ENCODE measurements around the gene GALNTL6. TPM values are rescaled to one million over a fixed set of nuclear protein-coding genes. Genes with fewer than 3 reads are reported as not detected.

The GALNTL6 gene
- total and polyA plus RNA-seq, 3 experiments from 2014 or later: not detected

DNA sequence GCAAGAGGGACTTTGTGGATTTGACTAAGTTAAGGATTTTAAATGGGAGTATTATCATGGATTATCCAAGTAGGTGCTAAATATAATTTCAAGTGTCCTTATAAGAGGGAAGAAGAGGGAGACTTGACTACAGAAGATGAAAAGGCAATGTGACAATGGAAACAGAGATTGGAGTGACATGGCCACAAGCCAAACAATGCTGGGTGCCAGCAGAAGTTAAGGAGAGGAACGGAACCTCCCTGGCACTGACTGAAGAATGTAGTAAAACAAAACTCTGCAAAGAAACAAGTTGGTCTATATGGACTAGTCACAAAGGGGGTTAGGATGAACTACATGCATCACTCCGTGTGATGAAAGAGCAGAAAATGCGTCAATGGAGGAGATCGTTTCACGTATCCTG lies 959.6 kb downstream of the GALNTL6 start:
- CTCF ChIA-PET: no interaction called here
- Mint-ChIP-seq H3K9me3 (peaks cover 0 to 9% (median 0%) of the 10 kb centered on the region in 5 donors), H3K27ac (no peak overlapping the region), H3K4me3 (no peak overlapping the region), H3K27me3 (no peaks in the 10 kb centered on the region), H3K4me1 (no peaks in the 10 kb centered on the region), H3K36me3 (no peaks in the 10 kb centered on the region)
- POLR2A ChIA-PET: no interaction called here
- Histone ChIP-seq H3K36me3 (ENCODE audit: insufficient read depth, low read length) (no peaks in the 10 kb centered on the region), H3K4me3 (ENCODE audit: low read length) (no peak overlapping the region), H3K9me3 (ENCODE audit: low read length) (no peaks in the 10 kb centered on the region), H3K27ac (ENCODE audit: low read depth, low read length) (no peak overlapping the region), H3K27me3 (ENCODE audit: insufficient read depth, low read length, poor library complexity, severe bottlenecking) (no peaks in the 10 kb centered on the region), H3K4me1 (ENCODE audit: insufficient read depth, low read length) (no peaks in the 10 kb centered on the region)
- no peak for DNase-seq

DNA sequence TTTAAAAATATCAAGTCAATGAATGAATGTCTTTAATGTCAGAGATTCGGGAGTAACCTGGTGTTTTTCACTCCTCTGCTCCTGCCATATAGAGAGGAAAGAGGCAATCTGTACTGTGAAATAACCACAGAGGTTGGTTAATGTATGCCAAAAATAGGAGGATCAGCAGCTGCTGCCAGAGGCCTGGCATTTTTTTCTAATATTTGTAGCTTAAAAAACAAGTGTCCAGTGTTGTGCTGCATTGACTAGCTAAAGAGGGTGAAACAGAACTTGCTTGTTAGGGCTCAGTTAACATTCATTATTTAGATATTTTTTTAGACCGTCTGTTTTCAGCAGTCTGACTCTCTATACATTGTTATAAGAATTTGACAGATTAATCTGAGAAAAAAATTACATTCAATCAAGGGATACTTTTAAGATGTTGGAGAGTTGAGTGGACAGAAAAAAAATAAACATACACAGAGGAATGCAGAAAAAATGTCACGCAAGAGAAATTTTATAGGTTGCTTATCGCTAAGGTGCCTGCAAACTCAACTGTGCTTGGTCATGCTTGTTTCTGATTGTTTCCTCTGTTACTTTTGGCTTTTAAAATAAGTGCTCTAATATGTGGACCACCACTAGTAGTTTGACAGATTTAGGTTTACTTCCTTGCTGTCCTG lies 963.1 kb downstream of the GALNTL6 start:
- H3K9me3 Mint-ChIP-seq: peaks cover 0 to 4% (median 2%) of the 10 kb centered on the region in 5 donors
- DNase-seq: no peak
- CTCF ChIA-PET: no interaction called here
- no peak overlapping the region for H3K27ac Mint-ChIP-seq
- H3K4me3 Mint-ChIP-seq: peak overlapping the region in 1 of 7 donors; percentile 27
- POLR2A ChIA-PET: no interaction called here
- H3K36me3 Mint-ChIP-seq: no peaks in the 10 kb centered on the region
- H3K27me3 Mint-ChIP-seq: no peaks in the 10 kb centered on the region
- no peaks in the 10 kb centered on the region for H3K4me1 Mint-ChIP-seq
- H3K27me3 ChIP-seq (ENCODE audit: insufficient read depth, low read length, poor library complexity, severe bottlenecking): no peaks in the 10 kb centered on the region
- no peaks in the 10 kb centered on the region for H3K9me3 ChIP-seq (ENCODE audit: low read length)
- H3K36me3 ChIP-seq (ENCODE audit: insufficient read depth, low read length): no peaks in the 10 kb centered on the region
- no peak overlapping the region for H3K27ac ChIP-seq (ENCODE audit: low read depth, low read length)
- H3K4me1 ChIP-seq (ENCODE audit: insufficient read depth, low read length): no peaks in the 10 kb centered on the region
- H3K4me3 ChIP-seq (ENCODE audit: low read length): no peak overlapping the region

- H3K4me3 ChIP-seq (ENCODE audit: low read length): no peak overlapping the region
- Mint-ChIP-seq H3K36me3 (no peaks in the 10 kb centered on the region), H3K4me1 (no peaks in the 10 kb centered on the region), H3K27me3 (no peaks in the 10 kb centered on the region), H3K9me3 (peaks cover 0 to 4% (median 0%) of the 10 kb centered on the region in 5 donors), H3K4me3 (no peak overlapping the region), H3K27ac (no peak overlapping the region)
- no peaks in the 10 kb centered on the region for H3K27me3 ChIP-seq (ENCODE audit: insufficient read depth, low read length, poor library complexity, severe bottlenecking)
- no peaks in the 10 kb centered on the region for H3K4me1 ChIP-seq (ENCODE audit: insufficient read depth, low read length)
- no peak overlapping the region for H3K27ac ChIP-seq (ENCODE audit: low read depth, low read length)
- no peaks in the 10 kb centered on the region for H3K36me3 ChIP-seq (ENCODE audit: insufficient read depth, low read length)
- ChIA-PET CTCF (interaction anchor here (0.6 kb wide), 1 partner anchor 298 kb away, joined by 3 read pairs; no protein-coding TSS in a partner anchor), POLR2A (no interaction called here)
- no peaks in the 10 kb centered on the region for H3K9me3 ChIP-seq (ENCODE audit: low read length)
- no peak for DNase-seq
Observed at GRCh38 chr4:172777729-172778431, 964.7 kb downstream of the GALNTL6 start.

- Histone ChIP-seq H3K36me3 (ENCODE audit: insufficient read depth, low read length) (no peaks in the 10 kb centered on the region), H3K4me3 (ENCODE audit: low read length) (no peak overlapping the region), H3K4me1 (ENCODE audit: insufficient read depth, low read length) (no peaks in the 10 kb centered on the region), H3K27me3 (ENCODE audit: insufficient read depth, low read length, poor library complexity, severe bottlenecking) (no peaks in the 10 kb centered on the region), H3K27ac (ENCODE audit: low read depth, low read length) (no peak overlapping the region), H3K9me3 (ENCODE audit: low read length) (no peaks in the 10 kb centered on the region)
- CTCF ChIA-PET: interaction anchor here (0.6 kb wide), 1 partner anchor 298 kb away, joined by 3 read pairs; no protein-coding TSS in a partner anchor
- peaks cover 0 to 4% (median 0%) of the 10 kb centered on the region in 5 donors for H3K9me3 Mint-ChIP-seq
- no peaks in the 10 kb centered on the region for H3K4me1 Mint-ChIP-seq
- H3K36me3 Mint-ChIP-seq: no peaks in the 10 kb centered on the region
- H3K27me3 Mint-ChIP-seq: no peaks in the 10 kb centered on the region
- H3K4me3 Mint-ChIP-seq: no peak overlapping the region
- H3K27ac Mint-ChIP-seq: no peak overlapping the region
- no peak for DNase-seq
- POLR2A ChIA-PET: no interaction called here
Observed at GRCh38 chr4:172778583-172778982, 965.4 kb downstream of the GALNTL6 start.

DNA sequence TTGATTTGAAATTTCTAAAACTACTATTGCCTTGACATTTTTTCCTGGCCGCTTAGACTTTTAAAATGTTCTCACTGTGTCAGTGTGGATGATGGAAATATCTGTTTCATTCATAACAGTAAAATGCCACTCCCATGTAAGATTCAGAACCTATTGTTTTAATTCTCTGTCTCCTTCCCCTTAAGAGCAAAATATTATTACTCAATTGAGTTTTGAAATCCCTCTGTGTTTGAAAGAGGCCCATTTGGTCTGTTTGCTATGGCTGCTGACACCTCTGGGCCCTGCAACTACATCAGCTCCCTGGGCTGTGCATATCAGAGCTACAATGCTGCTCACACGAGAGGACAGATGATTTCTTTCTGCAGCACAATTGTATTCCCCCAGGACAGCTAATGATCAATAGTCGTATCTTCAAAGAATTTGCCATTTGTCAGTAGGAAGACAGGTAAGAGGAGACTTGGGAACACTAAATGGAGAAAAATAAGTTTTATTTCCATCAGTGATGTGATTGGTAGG lies 967.4 kb downstream of the GALNTL6 start:
- Histone ChIP-seq H3K4me3 (ENCODE audit: low read length) (no peak overlapping the region), H3K27me3 (ENCODE audit: insufficient read depth, low read length, poor library complexity, severe bottlenecking) (no peaks in the 10 kb centered on the region), H3K36me3 (ENCODE audit: insufficient read depth, low read length) (no peaks in the 10 kb centered on the region), H3K9me3 (ENCODE audit: low read length) (no peaks in the 10 kb centered on the region), H3K4me1 (ENCODE audit: insufficient read depth, low read length) (no peaks in the 10 kb centered on the region), H3K27ac (ENCODE audit: low read depth, low read length) (no peak overlapping the region)
- POLR2A ChIA-PET: no interaction called here
- Mint-ChIP-seq H3K4me1 (no peaks in the 10 kb centered on the region), H3K9me3 (peaks cover 0 to 4% (median 0%) of the 10 kb centered on the region in 5 donors), H3K27me3 (no peaks in the 10 kb centered on the region), H3K4me3 (no peak overlapping the region), H3K36me3 (no peaks in the 10 kb centered on the region), H3K27ac (no peak overlapping the region)
- CTCF ChIA-PET: no interaction called here
- no peak for DNase-seq

GRCh38 chr4:172785613-172786012 lies 972.4 kb downstream of the GALNTL6 start:
- H3K4me3 ChIP-seq (ENCODE audit: low read length): no peak overlapping the region
- H3K27me3 Mint-ChIP-seq: no peaks in the 10 kb centered on the region
- ChIA-PET CTCF (no interaction called here), POLR2A (no interaction called here)
- no peaks in the 10 kb centered on the region for H3K36me3 ChIP-seq (ENCODE audit: insufficient read depth, low read length)
- no peaks in the 10 kb centered on the region for H3K27me3 ChIP-seq (ENCODE audit: insufficient read depth, low read length, poor library complexity, severe bottlenecking)
- no peak overlapping the region for H3K27ac ChIP-seq (ENCODE audit: low read depth, low read length)
- H3K9me3 ChIP-seq (ENCODE audit: low read length): no peaks in the 10 kb centered on the region
- no peak overlapping the region for H3K4me3 Mint-ChIP-seq
- H3K4me1 ChIP-seq (ENCODE audit: insufficient read depth, low read length): no peaks in the 10 kb centered on the region
- no peaks in the 10 kb centered on the region for H3K4me1 Mint-ChIP-seq
- H3K36me3 Mint-ChIP-seq: no peaks in the 10 kb centered on the region
- no peak overlapping the region for H3K27ac Mint-ChIP-seq
- DNase-seq: no peak
- peaks cover 0 to 4% (median 0%) of the 10 kb centered on the region in 5 donors for H3K9me3 Mint-ChIP-seq

DNA sequence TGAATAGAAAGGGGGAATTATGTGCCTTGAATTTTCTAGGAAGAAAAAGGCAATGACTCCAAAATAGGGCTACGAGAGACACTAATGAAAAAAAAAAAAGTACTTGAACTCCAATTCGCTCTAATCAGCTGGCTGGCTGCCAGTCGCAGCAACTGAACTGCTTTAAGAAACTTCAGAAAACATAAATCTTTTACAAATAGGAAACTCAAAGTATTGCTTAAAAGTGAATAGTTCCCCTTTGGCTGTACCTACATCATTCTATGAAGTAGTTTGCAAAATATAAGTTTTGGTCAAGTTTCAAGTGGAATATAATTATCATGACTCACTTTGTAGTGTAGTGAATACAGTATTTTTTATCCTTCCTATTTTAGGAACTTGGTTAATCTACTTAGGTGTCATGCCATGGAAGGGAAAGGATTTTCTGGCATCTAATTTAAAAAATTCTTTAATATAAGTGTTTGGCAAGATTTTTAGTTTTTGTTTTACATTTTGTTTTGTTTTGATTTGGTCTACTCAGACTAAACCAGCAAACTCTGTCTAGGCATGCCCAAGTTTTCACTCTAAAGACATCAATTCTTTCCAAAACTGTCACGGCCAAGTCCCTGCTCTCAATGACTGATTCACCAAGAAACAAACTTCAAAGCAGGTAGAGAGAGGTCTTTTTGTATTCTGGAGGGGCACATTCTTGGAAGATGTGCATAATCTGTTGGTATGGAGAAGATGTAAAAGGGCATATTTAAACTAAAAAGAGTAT lies 973.0 kb downstream of the GALNTL6 start:
- Histone ChIP-seq H3K27ac (ENCODE audit: low read depth, low read length) (no peak overlapping the region), H3K27me3 (ENCODE audit: insufficient read depth, low read length, poor library complexity, severe bottlenecking) (no peaks in the 10 kb centered on the region), H3K9me3 (ENCODE audit: low read length) (no peaks in the 10 kb centered on the region), H3K36me3 (ENCODE audit: insufficient read depth, low read length) (no peaks in the 10 kb centered on the region), H3K4me1 (ENCODE audit: insufficient read depth, low read length) (no peaks in the 10 kb centered on the region), H3K4me3 (ENCODE audit: low read length) (no peak overlapping the region)
- Mint-ChIP-seq H3K4me3 (no peak overlapping the region), H3K27me3 (no peaks in the 10 kb centered on the region), H3K36me3 (no peaks in the 10 kb centered on the region), H3K27ac (no peak overlapping the region), H3K9me3 (peaks cover 0 to 7% (median 0%) of the 10 kb centered on the region in 5 donors), H3K4me1 (no peaks in the 10 kb centered on the region)
- no peak for DNase-seq
- POLR2A ChIA-PET: no interaction called here
- CTCF ChIA-PET: no interaction called here

GRCh38 chr4:172787111-172787510 lies 973.9 kb downstream of the GALNTL6 start:
- no peaks in the 10 kb centered on the region for H3K4me1 ChIP-seq (ENCODE audit: insufficient read depth, low read length)
- no peaks in the 10 kb centered on the region for H3K27me3 Mint-ChIP-seq
- ChIA-PET CTCF (no interaction called here), POLR2A (no interaction called here)
- H3K9me3 ChIP-seq (ENCODE audit: low read length): no peaks in the 10 kb centered on the region
- no peaks in the 10 kb centered on the region for H3K36me3 ChIP-seq (ENCODE audit: insufficient read depth, low read length)
- H3K4me3 ChIP-seq (ENCODE audit: low read length): no peak overlapping the region
- H3K9me3 Mint-ChIP-seq: peaks cover 0 to 7% (median 0%) of the 10 kb centered on the region in 5 donors
- no peaks in the 10 kb centered on the region for H3K36me3 Mint-ChIP-seq
- no peaks in the 10 kb centered on the region for H3K27me3 ChIP-seq (ENCODE audit: insufficient read depth, low read length, poor library complexity, severe bottlenecking)
- H3K27ac Mint-ChIP-seq: no peak overlapping the region
- H3K4me1 Mint-ChIP-seq: no peaks in the 10 kb centered on the region
- DNase-seq: no peak
- no peak overlapping the region for H3K4me3 Mint-ChIP-seq
- H3K27ac ChIP-seq (ENCODE audit: low read depth, low read length): no peak overlapping the region

Measured in CD8-positive, alpha-beta memory T cell (primary cell).